ENCODE data around the gene SLC26A11.

The SLC26A11 gene

GRCh38 chr17:80204626-80205468 is 15.4 kb upstream of the SLC26A11 start:
- Histone ChIP-seq H3K27me3 (ENCODE audit: insufficient read depth, low read depth, severe bottlenecking) (no peaks in the 10 kb centered on the region), H3K36me3 (peaks cover 11% of the 10 kb centered on the region), H3K4me3 (ENCODE audit: low read depth, low read length) (no peak overlapping the region), H3K9me3 (ENCODE audit: severe bottlenecking) (no peaks in the 10 kb centered on the region), H3K27ac (no peak overlapping the region)
- no peak for DNase-seq
- TF ChIP-seq, protein P1, sequence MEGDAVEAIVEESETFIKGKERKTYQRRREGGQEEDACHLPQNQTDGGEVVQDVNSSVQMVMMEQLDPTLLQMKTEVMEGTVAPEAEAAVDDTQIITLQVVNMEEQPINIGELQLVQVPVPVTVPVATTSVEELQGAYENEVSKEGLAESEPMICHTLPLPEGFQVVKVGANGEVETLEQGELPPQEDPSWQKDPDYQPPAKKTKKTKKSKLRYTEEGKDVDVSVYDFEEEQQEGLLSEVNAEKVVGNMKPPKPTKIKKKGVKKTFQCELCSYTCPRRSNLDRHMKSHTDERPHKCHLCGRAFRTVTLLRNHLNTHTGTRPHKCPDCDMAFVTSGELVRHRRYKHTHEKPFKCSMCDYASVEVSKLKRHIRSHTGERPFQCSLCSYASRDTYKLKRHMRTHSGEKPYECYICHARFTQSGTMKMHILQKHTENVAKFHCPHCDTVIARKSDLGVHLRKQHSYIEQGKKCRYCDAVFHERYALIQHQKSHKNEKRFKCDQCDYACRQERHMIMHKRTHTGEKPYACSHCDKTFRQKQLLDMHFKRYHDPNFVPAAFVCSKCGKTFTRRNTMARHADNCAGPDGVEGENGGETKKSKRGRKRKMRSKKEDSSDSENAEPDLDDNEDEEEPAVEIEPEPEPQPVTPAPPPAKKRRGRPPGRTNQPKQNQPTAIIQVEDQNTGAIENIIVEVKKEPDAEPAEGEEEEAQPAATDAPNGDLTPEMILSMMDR (IDR thresholded peaks at IDR 0.05; ENCODE audit: low read depth, low read length), result no peak

- Histone ChIP-seq H3K27me3 (ENCODE audit: insufficient read depth, low read depth, severe bottlenecking) (no peaks in the 10 kb centered on the region), H3K36me3 (peaks cover 21% of the 10 kb centered on the region), H3K27ac (no peak overlapping the region), H3K9me3 (ENCODE audit: severe bottlenecking) (no peaks in the 10 kb centered on the region), H3K4me3 (ENCODE audit: low read depth, low read length) (no peak overlapping the region)
- TF ChIP-seq, protein P1 (IDR thresholded peaks at IDR 0.05; ENCODE audit: low read depth, low read length), result no peak
- DNase-seq, result no peak
Measured at GRCh38 chr17:80205811-80206210, 14.4 kb upstream of the SLC26A11 start.

DNA sequence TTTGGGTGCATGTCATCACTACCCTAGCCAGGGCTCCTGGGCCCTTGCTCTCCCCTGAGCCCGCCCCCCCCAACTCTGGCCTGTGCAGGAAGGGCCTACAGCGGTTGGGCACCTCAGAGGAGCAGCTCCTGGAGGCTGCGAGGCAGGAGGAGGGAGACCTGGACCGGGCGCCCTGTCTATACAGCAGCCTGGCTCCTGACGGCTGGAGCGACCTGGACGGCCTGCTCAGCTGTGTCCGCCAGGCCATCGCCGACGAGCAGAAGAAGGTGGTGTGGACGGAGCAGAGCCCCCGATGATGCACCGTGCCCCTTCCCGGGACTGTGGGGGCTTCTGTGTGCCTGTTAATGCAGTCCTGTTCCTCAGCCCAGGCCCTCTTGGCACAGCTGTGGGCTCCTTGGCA is 12.2 kb upstream of the SLC26A11 start:
- TF ChIP-seq, protein P1 (IDR thresholded peaks at IDR 0.05; ENCODE audit: low read depth, low read length), result no peak
- peaks cover 35% of the 10 kb centered on the region for H3K36me3 ChIP-seq
- no peak for DNase-seq
- H3K27ac ChIP-seq, result no peak overlapping the region
- H3K27me3 ChIP-seq (ENCODE audit: insufficient read depth, low read depth, severe bottlenecking), result no peaks in the 10 kb centered on the region
- H3K9me3 ChIP-seq (ENCODE audit: severe bottlenecking), result no peaks in the 10 kb centered on the region
- no peak overlapping the region for H3K4me3 ChIP-seq (ENCODE audit: low read depth, low read length)

- Histone ChIP-seq H3K27me3 (ENCODE audit: insufficient read depth, low read depth, severe bottlenecking) (no peaks in the 10 kb centered on the region), H3K27ac (no peak overlapping the region), H3K36me3 (peaks cover 44% of the 10 kb centered on the region), H3K4me3 (ENCODE audit: low read depth, low read length) (no peak overlapping the region), H3K9me3 (ENCODE audit: severe bottlenecking) (no peaks in the 10 kb centered on the region)
- TF ChIP-seq, protein P1 (IDR thresholded peaks at IDR 0.05; ENCODE audit: low read depth, low read length), result no peak
- no peak for DNase-seq
Measured at GRCh38 chr17:80209765-80210164, 10.5 kb upstream of the SLC26A11 start.

DNA sequence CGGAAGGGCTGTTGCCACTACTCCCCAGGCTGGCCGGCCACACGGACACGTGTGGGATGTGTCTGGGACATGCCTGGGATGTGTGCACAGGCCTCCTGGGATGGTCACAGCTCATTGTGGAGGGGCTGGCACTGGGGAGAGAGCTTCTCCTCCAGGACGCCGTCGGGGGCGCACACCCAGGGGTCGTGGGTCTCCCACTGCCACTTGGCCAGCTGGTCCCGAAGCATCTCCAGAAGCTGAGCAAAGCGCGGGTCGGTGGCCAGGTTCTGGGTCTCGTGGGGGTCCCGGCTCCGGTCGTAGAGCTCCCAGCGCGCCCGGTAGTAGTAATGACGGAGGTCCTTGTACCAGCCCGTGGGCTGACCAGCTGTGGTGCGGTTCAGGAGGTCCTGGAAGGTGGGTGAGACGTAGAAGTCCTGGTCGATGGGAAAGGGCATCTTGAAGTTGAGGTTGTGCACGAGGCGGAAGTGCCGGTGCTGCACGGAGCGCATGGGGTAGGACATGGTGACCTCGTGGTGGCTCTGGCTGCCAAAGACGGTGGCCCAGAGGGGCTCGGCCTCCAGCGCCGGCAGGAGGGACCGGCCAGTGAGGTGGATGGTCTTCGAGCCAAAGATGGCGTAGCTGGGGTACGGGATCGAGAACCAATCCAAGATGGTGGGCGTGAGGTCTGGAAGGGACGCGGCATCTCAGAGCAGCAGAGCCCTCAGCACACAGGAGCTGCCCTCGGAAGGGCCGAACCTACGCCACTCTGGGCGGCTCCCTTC is 9.7 kb upstream of the SLC26A11 start:
- Histone ChIP-seq H3K36me3 (peaks cover 47% of the 10 kb centered on the region), H3K9me3 (ENCODE audit: severe bottlenecking) (no peaks in the 10 kb centered on the region), H3K4me3 (ENCODE audit: low read depth, low read length) (no peak overlapping the region), H3K27me3 (ENCODE audit: insufficient read depth, low read depth, severe bottlenecking) (no peaks in the 10 kb centered on the region), H3K27ac (no peak overlapping the region)
- no peak for DNase-seq
- TF ChIP-seq, protein P1 (IDR thresholded peaks at IDR 0.05; ENCODE audit: low read depth, low read length), result no peak

All from WERI-Rb-1 (cell line).